GM19238 (cell line): Measurements from ENCODE around the gene CXorf65.
A peak's percentile ranks its signal among the peaks of the same experiment; 100 is the strongest.

Source experiments
- DNase-seq: peaks from one replicate; pipeline ENCODE4 v3.0.0; 2011; ENCODE audit warnings: low spot score; ENCODE audit not compliant: insufficient read length

CXorf65 gene

DNA sequence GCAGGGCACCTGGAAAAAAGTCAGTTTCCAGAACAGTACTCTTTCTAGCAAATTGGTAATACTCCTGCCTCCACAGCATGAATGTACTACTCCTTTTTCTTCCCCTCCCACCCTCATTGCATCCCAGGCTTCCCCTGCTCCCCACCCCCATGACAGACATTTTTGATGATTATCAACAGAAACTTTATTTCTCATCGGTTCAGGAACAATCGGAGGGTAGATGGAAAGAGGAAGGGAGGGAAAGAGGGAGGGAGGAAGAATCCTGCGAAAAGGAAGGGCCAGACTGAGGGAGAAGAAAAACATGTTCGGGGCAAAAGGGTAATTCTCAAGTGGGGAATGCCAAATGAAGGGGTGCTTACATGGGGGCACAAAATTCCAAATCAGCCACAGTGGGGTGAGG lies 705 bp upstream of the CXorf65 start:
- no peak for DNase-seq

- DNase-seq: no peak
Observed at GRCh38 chrX:71105628-71106027, 912 bp downstream of the CXorf65 start.

- DNase-seq: peak; percentile 24
Observed at GRCh38 chrX:71103110-71103983, 3.2 kb downstream of the CXorf65 start.

DNA sequence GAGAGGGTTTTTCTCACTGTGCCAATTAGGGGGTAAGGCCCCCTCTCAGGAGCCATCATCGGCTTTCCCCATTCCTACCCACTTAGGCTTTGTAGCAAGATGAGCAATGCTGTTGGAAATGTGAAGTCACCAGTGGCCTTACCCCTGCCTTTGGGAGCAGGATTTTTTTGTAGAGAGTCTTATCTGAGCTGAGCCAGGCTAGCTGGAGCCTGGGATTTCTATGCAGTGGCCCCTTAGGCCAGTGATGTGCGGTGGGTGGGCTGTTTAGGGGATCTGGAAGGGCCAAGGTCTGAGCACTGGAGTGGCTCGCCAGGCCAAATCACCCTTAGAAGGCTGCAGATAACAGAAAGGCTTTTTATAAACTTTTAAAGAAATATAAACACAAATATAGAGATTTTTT lies 4.2 kb downstream of the CXorf65 start:
- no peak for DNase-seq

- no peak for DNase-seq
Observed at GRCh38 chrX:71100581-71101505, 5.7 kb downstream of the CXorf65 start.

GRCh38 chrX:71099736-71100135 lies 6.8 kb downstream of the CXorf65 start:
- DNase-seq: no peak

- no peak for DNase-seq
Observed at GRCh38 chrX:71098951-71099506, 7.5 kb downstream of the CXorf65 start.

- DNase-seq: no peak
Observed at GRCh38 chrX:71098302-71098701, 8.2 kb downstream of the CXorf65 start.

DNA sequence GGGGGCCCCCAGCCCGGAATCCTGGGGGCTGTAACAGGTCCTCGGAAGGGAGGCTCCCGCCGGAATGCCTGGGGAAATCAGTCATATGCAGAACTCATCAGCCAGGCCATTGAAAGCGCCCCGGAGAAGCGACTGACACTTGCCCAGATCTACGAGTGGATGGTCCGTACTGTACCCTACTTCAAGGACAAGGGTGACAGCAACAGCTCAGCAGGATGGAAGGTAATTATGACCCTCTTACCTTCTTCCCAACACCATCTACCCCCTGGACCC lies 9.8 kb downstream of the CXorf65 start:
- DNase-seq: no peak

DNA sequence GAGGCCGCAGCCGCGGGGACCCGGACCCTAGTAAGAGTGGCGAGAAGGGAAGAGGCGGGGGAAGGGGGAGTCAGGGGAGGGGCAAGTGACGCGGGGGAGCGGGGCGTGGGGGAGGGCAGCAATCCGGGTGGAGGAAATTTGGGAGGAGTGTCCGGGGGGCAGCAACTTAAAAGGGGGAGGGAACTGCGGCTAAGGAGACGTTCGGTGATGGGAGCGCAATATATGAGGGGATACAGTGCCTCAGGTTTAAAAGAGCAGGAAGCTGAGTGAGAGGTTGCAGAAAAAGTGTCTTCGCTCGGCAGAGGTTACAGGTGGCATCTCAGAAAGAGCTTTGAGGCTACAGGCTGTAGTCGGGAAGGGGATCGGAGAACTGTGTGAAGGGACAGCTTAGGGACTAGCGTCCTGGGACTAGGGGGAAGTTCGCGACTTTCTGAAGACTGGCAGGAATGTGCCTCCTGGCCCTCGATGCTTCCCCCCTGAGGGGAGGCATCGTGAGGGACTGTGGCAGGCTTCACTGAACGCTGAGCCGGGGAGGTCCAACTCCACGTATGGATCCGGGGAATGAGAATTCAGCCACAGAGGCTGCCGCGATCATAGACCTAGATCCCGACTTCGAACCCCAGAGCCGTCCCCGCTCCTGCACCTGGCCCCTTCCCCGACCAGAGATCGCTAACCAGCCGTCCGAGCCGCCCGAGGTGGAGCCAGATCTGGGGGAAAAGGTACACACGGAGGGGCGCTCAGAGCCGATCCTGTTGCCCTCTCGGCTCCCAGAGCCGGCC lies 10.4 kb downstream of the CXorf65 start:
- peak; percentile 29 for DNase-seq

DNA sequence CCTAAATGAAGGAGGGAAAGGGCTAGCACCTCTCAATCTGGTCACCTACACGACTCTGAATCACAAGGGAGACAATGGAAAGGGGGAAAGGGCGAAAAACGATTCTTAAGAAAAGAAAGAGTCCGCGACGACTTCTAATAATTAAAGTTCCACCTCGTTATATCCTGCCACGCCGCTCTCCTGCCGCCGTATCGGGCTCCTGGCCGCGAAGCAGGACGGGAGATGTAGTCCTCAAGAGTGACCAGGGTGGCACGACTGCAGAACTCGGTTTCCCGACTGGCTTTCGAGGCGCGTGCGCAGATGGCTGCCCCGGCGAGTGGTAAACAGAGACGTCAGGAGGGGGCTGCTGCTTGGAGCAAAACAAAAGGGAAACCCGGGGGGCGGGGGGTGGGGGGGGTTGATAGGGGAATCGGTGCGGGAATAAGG lies 11.0 kb downstream of the CXorf65 start, which contains the start of gene FOXO4:
TSS of gene FOXO4 (plus strand) at position 297 of the 426 bp plus-strand sequence. CDS start 678 bp downstream, outside the sequence.
- peak; percentile 75 for DNase-seq

DNA sequence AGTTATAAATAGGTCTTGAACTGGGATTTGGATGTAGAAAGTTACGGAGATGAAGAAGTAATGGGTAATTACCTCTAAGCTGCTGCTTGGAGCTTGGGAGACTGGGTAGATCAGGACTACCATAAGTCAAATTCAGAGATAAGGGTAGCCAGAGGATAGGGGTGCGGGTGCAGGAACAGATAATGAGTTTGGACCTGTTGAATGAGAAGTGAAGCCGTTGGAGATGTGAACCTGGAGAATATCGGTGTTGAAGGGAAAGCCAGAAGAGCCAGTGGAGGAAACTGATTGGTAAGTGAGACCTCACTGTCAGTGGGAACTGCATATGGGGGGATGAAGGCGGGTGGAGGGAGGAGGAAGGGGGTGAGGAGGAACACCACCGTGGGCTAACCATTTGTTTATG lies 11.5 kb downstream of the CXorf65 start:
- DNase-seq: no peak

DNA sequence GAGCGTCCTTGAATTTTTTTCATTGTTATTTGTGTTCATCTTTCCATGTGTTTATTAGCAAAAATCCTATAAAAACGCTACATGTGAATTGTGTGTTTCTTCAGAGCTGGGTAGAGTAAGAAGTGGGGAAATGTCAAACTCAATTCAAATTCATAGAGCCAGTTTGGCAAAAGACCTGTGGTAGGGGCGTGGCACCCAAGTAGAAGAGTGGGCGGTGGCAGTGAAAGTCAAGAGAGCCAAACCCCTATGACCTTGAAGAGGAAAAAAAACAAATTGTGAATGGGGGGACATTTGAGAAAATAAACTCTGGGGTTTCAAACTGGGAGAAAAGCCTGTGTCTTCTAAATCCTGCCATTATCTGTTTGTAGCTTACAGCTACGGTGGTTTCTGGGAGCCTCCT lies 15.3 kb downstream of the CXorf65 start:
- no peak for DNase-seq

- no peak for DNase-seq
Observed at GRCh38 chrX:71085900-71086299, 20.6 kb downstream of the CXorf65 start.

DNA sequence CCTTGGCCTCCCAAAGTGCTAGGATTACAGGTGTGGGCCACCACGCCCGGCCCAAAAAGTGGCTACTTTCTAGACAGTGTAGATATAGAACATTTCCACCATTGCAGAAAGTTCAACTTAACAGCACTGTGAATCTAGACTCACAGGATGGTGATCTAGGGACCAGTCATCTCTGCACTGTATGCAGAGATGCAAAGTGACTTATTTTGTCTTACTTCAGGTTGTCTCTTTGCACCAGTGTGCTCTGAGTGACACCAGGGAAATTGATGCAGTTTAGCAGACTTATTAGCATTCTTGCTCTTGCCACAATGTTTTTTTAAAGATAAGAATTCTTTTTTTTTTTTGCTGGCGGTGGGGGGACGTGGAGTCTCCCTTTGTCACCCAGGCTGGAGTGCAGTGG lies 23.7 kb downstream of the CXorf65 start:
- no peak for DNase-seq

DNA sequence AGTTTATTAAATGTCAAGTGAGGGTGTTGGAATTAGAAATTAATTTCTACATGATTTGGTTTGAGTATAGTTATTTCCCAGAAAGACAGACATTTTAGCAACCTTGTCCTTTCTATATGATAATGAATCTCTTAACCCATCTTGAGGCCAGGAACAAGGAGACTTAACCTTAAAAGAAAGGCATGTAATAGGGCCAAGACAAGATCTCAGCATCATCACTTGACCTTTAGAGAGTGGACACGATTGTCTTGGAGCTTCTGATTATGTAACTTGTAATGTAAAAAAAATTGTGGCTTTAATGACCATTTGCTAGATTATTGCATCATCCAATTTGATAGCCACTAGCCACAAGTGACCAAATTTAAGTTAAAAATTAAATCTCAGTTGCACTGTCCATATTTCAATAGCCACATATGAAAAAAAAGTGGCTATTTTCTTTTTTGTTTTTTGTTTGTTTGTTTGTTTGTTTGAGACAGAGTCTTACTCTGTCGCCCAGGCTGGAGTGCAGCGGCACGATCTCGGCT lies 24.4 kb downstream of the CXorf65 start:
- DNase-seq: no peak

- no peak for DNase-seq
Observed at GRCh38 chrX:71081330-71082123, 25.0 kb downstream of the CXorf65 start.

GRCh38 chrX:71070531-71070930 lies 36.0 kb downstream of the CXorf65 start:
- no peak for DNase-seq

DNA sequence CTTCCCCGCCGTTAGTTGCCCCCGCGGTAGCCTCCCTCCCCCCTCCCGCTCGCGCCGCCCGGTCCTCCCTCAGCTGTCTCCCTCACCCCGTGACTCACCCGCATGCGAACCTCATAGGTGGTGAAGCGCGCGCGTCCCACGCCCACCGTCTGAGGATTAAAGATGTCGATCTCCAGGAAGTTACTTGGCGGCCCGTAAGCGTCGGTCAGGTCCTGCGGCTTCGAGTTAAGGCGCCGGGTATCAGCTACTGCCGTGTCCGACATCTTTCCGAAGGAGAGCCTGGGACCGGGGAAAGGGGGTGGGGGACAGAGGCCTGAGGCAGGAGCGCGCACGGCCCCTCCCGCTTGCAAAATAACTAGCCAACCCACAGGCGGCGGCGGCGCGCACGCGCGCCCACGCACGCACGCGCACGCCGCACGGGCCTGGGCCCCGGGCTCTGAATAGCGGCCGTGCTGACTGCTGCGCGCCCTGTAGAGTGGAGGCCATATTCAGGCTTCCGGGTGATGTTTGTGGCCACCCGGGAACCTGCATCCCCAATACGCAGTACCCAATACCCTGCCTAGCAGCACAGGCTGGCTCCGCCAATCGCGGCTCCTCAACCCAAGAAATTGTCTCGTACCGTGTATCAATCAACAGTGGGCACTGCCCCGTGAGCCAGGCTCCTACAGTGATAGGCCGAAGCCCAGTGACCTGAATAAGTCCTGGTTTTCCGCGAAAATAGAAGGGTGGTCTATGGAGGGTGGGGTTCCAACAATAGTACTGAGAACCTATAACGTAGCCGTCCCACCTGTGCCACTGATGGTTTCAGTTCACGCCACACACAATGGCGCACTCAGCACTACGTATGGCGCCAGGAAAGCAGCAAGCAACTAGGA lies 38.3 kb downstream of the CXorf65 start, which contains the start of gene SNX12:
TSS of gene SNX12 (minus strand) at position 291 of the 875 bp plus-strand sequence. CDS start at position 263, 28 bp downstream.
- DNase-seq: peak; percentile 72
